ENCODE results near the gene ARRDC1. TPM values are rescaled to one million over a fixed set of nuclear protein-coding genes. Genes with fewer than 3 reads are reported as not detected.

Gene ARRDC1
- total RNA-seq, 2 donors from 2014 or later = 69.1 to 97.2 TPM

DNA sequence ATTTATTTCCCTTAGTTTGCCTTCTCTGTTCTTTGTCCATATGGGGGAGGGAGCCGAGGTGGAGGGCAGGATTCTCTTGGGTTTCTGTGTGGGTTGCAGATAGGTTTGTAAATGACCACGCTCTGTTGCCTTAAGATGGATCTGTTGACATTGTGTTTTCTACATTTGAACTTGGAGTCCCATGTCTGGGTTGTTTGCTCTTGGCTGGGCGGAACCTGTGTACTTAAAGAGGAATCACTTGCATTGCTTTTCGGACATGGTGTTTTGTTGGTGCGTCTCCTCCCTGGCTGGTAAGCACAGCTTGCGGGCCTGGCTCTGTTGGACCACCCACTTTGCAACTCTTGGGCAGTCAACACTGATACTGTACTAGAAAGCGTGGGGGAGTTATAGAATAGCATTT lies 59.2 kb downstream of the ARRDC1 start:
- Histone ChIP-seq H3K9me3 (no peaks in the 10 kb centered on the region), H3K27ac (no peak overlapping the region), H3K27me3 (no peaks in the 10 kb centered on the region), H3K4me1 (no peaks in the 10 kb centered on the region), H3K36me3 (no peaks in the 10 kb centered on the region), H3K9ac (ENCODE audit: low read depth in 2 of 2, low read length in 2 of 2) (no peak overlapping the region), H3K4me3 (no peak overlapping the region)
- intact Hi-C loops (cut with DNase I) = no loop called here
- DNase-seq = peak; percentile 45
- TF ChIP-seq, protein P1, sequence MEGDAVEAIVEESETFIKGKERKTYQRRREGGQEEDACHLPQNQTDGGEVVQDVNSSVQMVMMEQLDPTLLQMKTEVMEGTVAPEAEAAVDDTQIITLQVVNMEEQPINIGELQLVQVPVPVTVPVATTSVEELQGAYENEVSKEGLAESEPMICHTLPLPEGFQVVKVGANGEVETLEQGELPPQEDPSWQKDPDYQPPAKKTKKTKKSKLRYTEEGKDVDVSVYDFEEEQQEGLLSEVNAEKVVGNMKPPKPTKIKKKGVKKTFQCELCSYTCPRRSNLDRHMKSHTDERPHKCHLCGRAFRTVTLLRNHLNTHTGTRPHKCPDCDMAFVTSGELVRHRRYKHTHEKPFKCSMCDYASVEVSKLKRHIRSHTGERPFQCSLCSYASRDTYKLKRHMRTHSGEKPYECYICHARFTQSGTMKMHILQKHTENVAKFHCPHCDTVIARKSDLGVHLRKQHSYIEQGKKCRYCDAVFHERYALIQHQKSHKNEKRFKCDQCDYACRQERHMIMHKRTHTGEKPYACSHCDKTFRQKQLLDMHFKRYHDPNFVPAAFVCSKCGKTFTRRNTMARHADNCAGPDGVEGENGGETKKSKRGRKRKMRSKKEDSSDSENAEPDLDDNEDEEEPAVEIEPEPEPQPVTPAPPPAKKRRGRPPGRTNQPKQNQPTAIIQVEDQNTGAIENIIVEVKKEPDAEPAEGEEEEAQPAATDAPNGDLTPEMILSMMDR (IDR thresholded peaks at IDR 0.05) = no peak

Other genes starting within 250 kb of the ARRDC1 start
- 10 to 100 TPM; 34.9 to 36.4 TPM for gene EXD3, start 182.5 kb upstream of the ARRDC1 start, total RNA-seq
- 10 to 100 TPM; 27.5 to 29.3 TPM for gene NOXA1, start 182.3 kb upstream of the ARRDC1 start, total RNA-seq
- 10 to 100 TPM; 48.3 to 72.0 TPM for gene ENTPD8, start 164.3 kb upstream of the ARRDC1 start, total RNA-seq
- 10 to 100 TPM; 33.7 to 47.8 TPM for gene NSMF, start 146.4 kb upstream of the ARRDC1 start, total RNA-seq
- 1 to 10 TPM; 6.1 to 7.1 TPM for gene PNPLA7, start 55.3 kb upstream of the ARRDC1 start, total RNA-seq
- 100 to 1,000 TPM in 1 of 2 donors, 10 to 100 TPM in 1; 94.4 to 146 TPM for gene MRPL41, start 53.8 kb upstream of the ARRDC1 start, total RNA-seq
- gene DPH7, start 26.8 kb upstream of the ARRDC1 start, total RNA-seq = 10 to 100 TPM; 15.6 to 30.6 TPM
- 10 to 100 TPM; 14.4 to 36.0 TPM for gene ZMYND19, start 15.2 kb upstream of the ARRDC1 start, total RNA-seq
- gene EHMT1, start 13.3 kb downstream of the ARRDC1 start, total RNA-seq = 10 to 100 TPM; 56.2 to 97.9 TPM

Data from colonic mucosa (tissue), 4 donors.